NCI-H446 (cell line): ENCODE data around the gene LIMA1.

ENCODE experiments used
- DNase-seq, 2 experiments: peaks; one replicate each; lab custom pipeline; 2025; lab: John Stamatoyannopoulos, UW

LIMA1 gene

GRCh38 chr12:50129290-50129689, 154.0 kb downstream of the LIMA1 start:
- no peak for DNase-seq

- DNase-seq = no peak
Measured at GRCh38 chr12:50127546-50127945, 155.8 kb downstream of the LIMA1 start.
